Measurements from ENCODE around the gene RPL7L1.
A peak's percentile ranks its signal among the peaks of the same experiment; 100 is the strongest.
"Not testable (repeated sequence)": the region's sequence is repeated elsewhere in the genome, so short reads cannot be mapped to it uniquely, and the experiment has no call there.

RPL7L1 gene

DNA sequence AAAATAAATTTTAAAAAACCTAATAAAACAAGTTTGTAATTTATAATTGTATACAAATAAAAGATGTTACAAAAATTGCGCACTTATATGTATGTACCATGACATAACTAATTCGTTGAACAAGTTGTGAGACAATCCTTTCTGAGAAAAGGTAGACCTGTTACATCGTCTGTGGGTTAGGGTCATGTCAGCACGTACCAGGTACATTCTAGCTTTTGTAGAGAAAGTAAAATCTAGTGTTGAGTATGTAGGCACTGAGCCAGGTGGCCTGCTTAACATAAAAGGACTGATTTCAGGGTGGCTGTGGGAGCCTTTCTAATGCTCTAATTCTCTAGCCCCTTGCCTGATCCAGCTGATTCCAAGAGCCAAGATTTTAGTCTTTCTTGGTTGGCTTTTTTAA, 10.4 kb downstream of the RPL7L1 start:
- H3K27ac Mint-ChIP-seq, result peak overlapping the region; percentile 96
- no peaks in the 10 kb centered on the region for H3K9me3 Mint-ChIP-seq
- H3K36me3 Mint-ChIP-seq (ENCODE audit: low read depth), result peaks cover 15% of the 10 kb centered on the region
- H3K4me3 Mint-ChIP-seq, result peak overlapping the region; percentile 93
- peaks cover 28% of the 10 kb centered on the region for H3K4me1 Mint-ChIP-seq
- H3K27me3 Mint-ChIP-seq (ENCODE audit: low read depth, poor library complexity), result no peaks in the 10 kb centered on the region
- TF ChIP-seq, protein P1, sequence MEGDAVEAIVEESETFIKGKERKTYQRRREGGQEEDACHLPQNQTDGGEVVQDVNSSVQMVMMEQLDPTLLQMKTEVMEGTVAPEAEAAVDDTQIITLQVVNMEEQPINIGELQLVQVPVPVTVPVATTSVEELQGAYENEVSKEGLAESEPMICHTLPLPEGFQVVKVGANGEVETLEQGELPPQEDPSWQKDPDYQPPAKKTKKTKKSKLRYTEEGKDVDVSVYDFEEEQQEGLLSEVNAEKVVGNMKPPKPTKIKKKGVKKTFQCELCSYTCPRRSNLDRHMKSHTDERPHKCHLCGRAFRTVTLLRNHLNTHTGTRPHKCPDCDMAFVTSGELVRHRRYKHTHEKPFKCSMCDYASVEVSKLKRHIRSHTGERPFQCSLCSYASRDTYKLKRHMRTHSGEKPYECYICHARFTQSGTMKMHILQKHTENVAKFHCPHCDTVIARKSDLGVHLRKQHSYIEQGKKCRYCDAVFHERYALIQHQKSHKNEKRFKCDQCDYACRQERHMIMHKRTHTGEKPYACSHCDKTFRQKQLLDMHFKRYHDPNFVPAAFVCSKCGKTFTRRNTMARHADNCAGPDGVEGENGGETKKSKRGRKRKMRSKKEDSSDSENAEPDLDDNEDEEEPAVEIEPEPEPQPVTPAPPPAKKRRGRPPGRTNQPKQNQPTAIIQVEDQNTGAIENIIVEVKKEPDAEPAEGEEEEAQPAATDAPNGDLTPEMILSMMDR (IDR thresholded peaks at IDR 0.05), result no peak
- no peak for DNase-seq

DNA sequence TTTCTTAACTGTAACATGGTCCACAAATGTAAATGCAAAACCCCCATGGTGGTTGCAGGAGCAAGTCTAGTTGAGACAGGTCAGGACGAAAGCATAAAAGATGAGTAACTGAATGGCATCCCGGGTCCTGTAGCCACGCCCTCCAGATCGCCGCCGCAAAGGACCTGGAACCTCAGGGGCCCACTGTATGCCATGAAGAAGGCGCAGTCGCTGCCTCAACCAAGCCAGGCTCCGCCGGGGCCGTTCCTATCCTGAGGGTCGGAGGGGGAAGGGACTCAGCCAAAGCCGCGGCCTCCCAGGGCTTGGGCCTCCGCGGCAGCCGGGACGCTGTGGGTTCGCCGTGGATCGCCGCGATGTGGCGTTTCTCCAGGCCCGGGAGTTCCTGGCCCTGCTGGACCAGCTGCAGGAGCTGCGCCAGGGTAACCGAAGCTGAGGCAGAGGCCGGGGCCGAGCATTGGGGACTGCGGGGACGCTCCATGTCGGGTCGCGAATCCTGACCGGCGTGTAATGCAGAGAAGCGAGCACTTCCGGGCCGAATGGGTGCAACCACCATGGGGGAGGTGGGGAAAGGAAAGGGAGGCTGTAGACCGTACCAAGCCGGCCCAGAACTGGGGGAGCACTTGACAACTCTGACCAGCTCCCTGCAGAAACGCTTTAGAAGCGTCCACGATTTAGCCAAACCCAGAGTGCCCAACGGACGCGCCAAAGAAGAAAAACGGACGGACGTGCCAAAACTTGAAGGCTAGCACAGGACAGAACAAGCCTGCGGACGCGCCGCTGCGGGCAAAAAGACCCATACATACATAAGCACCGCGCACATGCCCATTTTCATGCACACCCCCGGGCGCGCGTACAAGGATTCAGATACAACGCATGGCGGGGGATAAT, 11.1 kb downstream of the RPL7L1 start:
- H3K27ac Mint-ChIP-seq, result peak overlapping the region; percentile 96
- TF ChIP-seq, protein P1 (IDR thresholded peaks at IDR 0.05), result no peak
- peaks cover 9% of the 10 kb centered on the region for H3K36me3 Mint-ChIP-seq (ENCODE audit: low read depth)
- peak overlapping the region; percentile 93 for H3K4me3 Mint-ChIP-seq
- DNase-seq, result peak; percentile 86
- no peaks in the 10 kb centered on the region for H3K9me3 Mint-ChIP-seq
- peaks cover 28% of the 10 kb centered on the region for H3K4me1 Mint-ChIP-seq
- H3K27me3 Mint-ChIP-seq (ENCODE audit: low read depth, poor library complexity), result no peaks in the 10 kb centered on the region

DNA sequence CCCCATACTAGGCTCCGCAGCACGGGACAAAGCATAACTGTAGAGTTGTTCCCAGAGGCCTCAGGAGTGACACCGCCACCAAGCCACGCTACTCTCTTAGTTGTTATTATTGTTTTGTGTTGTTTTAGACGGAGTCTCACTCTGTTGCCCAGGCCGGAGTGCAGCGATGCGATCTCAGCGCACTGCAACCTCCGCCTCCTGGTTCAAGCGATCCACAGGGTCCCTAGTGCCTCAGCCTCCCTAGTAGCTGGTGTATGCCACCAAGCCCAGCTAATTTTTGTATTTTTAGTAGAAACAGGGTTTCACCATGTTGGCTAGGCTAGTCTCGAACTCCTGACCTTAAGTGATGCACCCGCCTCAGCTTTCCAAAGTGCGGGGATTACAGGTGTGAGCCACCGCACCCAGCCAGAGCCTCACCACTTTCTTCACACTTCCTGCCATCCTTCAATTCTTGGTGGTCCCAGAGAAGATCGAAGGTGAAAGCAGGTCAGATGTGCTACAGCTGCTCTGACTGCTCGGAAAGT, 11.8 kb downstream of the RPL7L1 start:
- Mint-ChIP-seq H3K4me3 (peak overlapping the region; percentile 93), H3K36me3 (ENCODE audit: low read depth) (peaks cover 2% of the 10 kb centered on the region), H3K27me3 (ENCODE audit: low read depth, poor library complexity) (no peaks in the 10 kb centered on the region), H3K9me3 (no peaks in the 10 kb centered on the region), H3K27ac (no peak overlapping the region), H3K4me1 (peaks cover 28% of the 10 kb centered on the region)
- DNase-seq, result no peak
- TF ChIP-seq, protein P1 (IDR thresholded peaks at IDR 0.05), result no peak

DNA sequence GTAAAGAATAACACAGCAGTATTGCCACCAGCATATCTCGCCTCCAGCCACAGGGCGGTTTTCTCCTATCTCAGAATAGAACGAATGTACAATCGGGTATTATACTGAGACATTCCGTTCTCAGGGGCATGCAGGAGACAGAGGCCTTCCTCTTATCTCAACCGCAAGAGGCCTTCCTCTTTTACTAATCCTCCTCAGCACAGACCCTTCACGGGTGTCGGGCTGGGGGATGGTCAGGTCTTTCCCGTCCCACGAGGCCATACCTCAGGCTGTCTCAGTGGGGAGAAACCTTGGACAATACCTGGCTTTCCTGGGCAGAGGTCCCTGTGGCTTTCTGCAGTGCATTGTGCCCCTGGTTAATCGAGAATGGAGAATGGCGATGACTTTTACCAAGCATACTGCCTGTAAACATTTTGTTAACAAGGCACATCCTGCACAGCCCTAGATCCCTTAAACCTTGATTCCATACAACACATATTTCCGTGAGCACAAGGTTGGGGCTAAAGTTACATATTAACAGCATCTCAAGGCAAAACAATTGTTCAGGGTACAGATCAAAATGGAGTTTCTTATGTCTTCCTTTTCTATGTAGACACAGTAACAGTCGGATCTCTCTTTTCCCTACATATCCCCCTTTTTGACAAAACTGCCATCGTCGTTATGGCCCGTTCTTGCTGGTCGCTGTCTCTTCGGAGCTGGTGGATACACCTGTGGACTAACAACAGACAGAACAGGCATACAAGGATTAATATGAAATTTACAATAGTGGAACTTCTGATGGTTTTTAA, 14.8 kb downstream of the RPL7L1 start:
- DNase-seq; H3K4me3 Mint-ChIP-seq; H3K27me3 Mint-ChIP-seq (ENCODE audit: low read depth, poor library complexity); H3K27ac Mint-ChIP-seq; H3K9me3 Mint-ChIP-seq; H3K36me3 Mint-ChIP-seq (ENCODE audit: low read depth): not testable (repeated sequence)
- H3K4me1 Mint-ChIP-seq, result peaks cover 30% of the 10 kb centered on the region

DNA sequence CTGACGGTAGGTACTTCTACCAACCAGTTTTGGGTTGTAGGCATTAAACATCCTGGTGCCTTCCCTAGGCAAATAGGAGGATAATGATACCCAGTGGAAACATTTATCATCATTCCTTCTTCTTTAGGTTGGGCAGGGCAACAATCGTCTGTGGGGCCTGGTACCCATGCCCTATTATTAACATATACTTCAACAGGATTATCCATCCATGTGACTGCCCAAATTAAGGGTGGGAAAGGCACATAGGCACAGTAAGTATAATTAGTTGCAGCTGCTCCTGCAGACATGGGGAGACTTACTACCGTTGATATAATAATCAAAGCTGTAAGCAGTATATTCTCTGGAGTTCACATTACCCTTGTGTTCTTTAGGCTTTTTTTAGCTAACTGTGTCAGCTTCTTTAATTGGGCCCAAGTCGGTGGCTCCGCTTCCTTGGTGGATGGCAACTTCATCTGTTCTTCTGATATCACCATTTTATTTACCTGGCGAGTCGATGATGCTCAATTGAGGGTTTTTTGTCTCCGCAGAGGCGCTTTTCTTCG, 16.8 kb downstream of the RPL7L1 start:
- DNase-seq, result no peak
- no peak overlapping the region for H3K27ac Mint-ChIP-seq
- no peak overlapping the region for H3K4me3 Mint-ChIP-seq
- no peaks in the 10 kb centered on the region for H3K9me3 Mint-ChIP-seq
- peaks cover 30% of the 10 kb centered on the region for H3K4me1 Mint-ChIP-seq
- H3K36me3 Mint-ChIP-seq (ENCODE audit: low read depth), result no peaks in the 10 kb centered on the region
- TF ChIP-seq, protein P1 (IDR thresholded peaks at IDR 0.05), result no peak
- peaks cover 4% of the 10 kb centered on the region for H3K27me3 Mint-ChIP-seq (ENCODE audit: low read depth, poor library complexity)

DNA sequence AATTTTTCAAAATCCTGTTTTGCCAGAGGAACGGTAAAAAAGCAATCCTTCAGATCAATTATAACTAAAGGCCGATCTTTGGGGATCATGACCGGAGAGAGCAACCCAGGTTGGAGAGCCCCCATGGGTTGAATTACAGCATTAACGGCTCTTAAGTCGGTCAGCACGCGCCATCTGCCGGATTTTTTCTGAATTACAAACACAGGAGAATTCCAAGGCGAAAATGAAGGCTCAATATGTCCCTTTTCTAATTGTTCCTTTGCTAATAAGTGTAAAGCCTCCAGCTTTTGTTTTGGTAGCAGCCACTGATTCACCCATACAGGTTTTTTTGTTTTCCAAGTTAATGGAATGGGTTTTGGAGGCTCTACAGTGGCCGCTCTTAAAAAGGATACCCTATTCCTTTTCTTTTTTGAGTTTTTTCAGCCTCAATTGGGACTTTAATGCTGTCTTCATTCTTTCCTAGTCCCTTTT, 19.5 kb downstream of the RPL7L1 start:
- Mint-ChIP-seq H3K4me1 (peaks cover 44% of the 10 kb centered on the region), H3K27me3 (ENCODE audit: low read depth, poor library complexity) (peaks cover 4% of the 10 kb centered on the region), H3K4me3 (no peak overlapping the region), H3K36me3 (ENCODE audit: low read depth) (no peaks in the 10 kb centered on the region), H3K9me3 (no peaks in the 10 kb centered on the region), H3K27ac (no peak overlapping the region)
- TF ChIP-seq, protein P1 (IDR thresholded peaks at IDR 0.05), result peak; percentile 73
- DNase-seq, result peak; percentile 76

Measured in nephron progenitor cell (in vitro differentiated cells).